Uterus (tissue), 2 donors: Measurements from ENCODE around the gene RAB11A.

Source experiments
- POLR2A ChIP-seq, 2 donors: fragments of 450-650 bp; IDR thresholded peaks; one replicate each; pipeline ENCODE4 v1.6.1; 2016; ENCODE audit warnings: antibody characterized with exemption in 2 of 2, mild to moderate bottlenecking in 1 of 2, moderate library complexity in 1 of 2
- TF ChIP-seq, protein P1 (sequence below), 4 experiments: fragments of 200-600 bp in 2 of 4; fragments of 450-650 bp in 2 of 4; sonication (generic) in 2 of 4; IDR thresholded peaks; one replicate each; pipeline ENCODE4 v1.5.1; 2016 to 2019; ENCODE audit warnings: antibody characterized with exemption in 4 of 4, mild to moderate bottlenecking in 2 of 4, moderate library complexity in 1 of 4

DNA sequence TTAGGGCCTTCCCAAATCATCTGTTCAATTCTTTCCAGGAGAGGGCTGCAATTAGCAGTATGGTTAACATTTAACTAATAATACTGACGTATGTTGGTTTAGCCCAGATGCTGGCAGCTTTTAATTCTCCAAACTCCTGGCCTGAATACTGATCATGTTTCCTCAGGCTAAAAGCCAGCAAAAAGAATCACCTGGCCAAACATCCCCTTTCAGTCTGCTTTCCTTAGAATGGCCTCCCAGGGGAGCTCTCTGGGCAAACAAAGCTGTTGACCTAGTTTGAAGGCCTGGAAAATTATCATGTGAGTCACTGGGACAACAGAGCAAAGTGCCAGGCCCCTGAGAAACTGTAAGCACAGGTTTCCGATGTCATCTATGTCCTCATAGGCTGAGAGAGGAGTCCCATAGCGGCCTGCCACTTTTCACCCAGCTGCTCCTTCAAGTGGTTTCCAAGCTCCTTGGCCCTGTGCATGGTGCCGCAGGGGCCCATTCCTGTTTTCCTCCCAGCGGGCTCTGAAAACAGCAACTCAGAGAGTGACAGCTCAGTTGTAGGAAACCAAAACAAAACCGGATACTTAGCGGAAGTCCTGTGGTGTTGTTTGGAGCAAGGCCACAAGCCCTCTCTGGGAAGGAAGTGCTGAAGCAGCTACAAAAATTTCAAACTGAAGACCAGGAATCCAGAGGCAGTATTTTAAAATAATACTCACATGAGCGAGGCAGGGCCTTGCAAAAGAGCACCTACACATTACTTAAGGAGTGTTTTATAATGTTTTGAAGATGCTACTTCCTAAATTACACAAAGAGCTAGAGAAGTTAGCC lies 36.5 kb upstream of the RAB11A start:
- TF ChIP-seq, protein P1, sequence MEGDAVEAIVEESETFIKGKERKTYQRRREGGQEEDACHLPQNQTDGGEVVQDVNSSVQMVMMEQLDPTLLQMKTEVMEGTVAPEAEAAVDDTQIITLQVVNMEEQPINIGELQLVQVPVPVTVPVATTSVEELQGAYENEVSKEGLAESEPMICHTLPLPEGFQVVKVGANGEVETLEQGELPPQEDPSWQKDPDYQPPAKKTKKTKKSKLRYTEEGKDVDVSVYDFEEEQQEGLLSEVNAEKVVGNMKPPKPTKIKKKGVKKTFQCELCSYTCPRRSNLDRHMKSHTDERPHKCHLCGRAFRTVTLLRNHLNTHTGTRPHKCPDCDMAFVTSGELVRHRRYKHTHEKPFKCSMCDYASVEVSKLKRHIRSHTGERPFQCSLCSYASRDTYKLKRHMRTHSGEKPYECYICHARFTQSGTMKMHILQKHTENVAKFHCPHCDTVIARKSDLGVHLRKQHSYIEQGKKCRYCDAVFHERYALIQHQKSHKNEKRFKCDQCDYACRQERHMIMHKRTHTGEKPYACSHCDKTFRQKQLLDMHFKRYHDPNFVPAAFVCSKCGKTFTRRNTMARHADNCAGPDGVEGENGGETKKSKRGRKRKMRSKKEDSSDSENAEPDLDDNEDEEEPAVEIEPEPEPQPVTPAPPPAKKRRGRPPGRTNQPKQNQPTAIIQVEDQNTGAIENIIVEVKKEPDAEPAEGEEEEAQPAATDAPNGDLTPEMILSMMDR (IDR thresholded peaks at IDR 0.05) = peak in 1 of 4 experiments; percentile 26
- peak; percentile 8 to 18 for TF ChIP-seq POLR2A (IDR thresholded peaks at IDR 0.05)
